ENCODE measurements around the gene KIF5B.
"Not testable (repeated sequence)": the region's sequence is repeated elsewhere in the genome, so short reads cannot be mapped to it uniquely, and the experiment has no call there.

KIF5B gene

DNA sequence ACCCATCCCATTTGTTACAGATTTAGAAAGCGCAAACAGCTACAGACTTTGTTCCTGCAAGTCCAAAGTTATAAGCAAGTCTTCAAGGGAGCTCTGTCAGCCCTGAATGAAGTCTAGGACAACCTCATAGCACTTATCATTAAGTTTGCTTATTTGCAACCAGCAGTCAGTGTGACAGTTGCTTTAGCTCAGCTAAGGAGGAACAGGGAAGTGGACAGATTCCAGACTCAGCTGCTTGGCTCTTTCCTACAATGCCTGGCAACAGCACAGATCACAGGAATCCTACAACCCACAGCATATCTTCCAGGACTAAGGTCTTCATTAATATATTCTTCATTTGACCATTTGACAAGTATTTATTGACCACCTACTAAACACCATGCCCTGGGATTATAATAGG lies 17.4 kb upstream of the KIF5B start:
- Mint-ChIP-seq H3K4me1 (peaks cover 9% of the 10 kb centered on the region), H3K36me3 (ENCODE audit: low read depth) (no peaks in the 10 kb centered on the region), H3K27me3 (ENCODE audit: low read depth, poor library complexity) (no peaks in the 10 kb centered on the region), H3K9me3 (no peaks in the 10 kb centered on the region), H3K27ac (no peak overlapping the region), H3K4me3 (no peak overlapping the region)
- no peak for DNase-seq
- TF ChIP-seq CTCF (IDR thresholded peaks at IDR 0.05) = no peak

GRCh38 chr10:32073128-32073527 lies 16.9 kb upstream of the KIF5B start:
- Mint-ChIP-seq H3K4me3 (no peak overlapping the region), H3K9me3 (no peaks in the 10 kb centered on the region), H3K4me1 (peaks cover 6% of the 10 kb centered on the region), H3K27ac (no peak overlapping the region), H3K36me3 (ENCODE audit: low read depth) (no peaks in the 10 kb centered on the region), H3K27me3 (ENCODE audit: low read depth, poor library complexity) (no peaks in the 10 kb centered on the region)
- no peak for DNase-seq
- no peak for TF ChIP-seq CTCF (IDR thresholded peaks at IDR 0.05)

- Mint-ChIP-seq H3K36me3 (ENCODE audit: low read depth) (no peaks in the 10 kb centered on the region), H3K4me1 (no peaks in the 10 kb centered on the region), H3K4me3 (no peak overlapping the region), H3K27me3 (ENCODE audit: low read depth, poor library complexity) (no peaks in the 10 kb centered on the region), H3K9me3 (no peaks in the 10 kb centered on the region), H3K27ac (no peak overlapping the region)
- no peak for DNase-seq
- no peak for TF ChIP-seq CTCF (IDR thresholded peaks at IDR 0.05)
Measured at GRCh38 chr10:32072025-32072800, 16.0 kb upstream of the KIF5B start.

- no peak overlapping the region for H3K4me3 Mint-ChIP-seq
- H3K36me3 Mint-ChIP-seq (ENCODE audit: low read depth) = no peaks in the 10 kb centered on the region
- H3K4me1 Mint-ChIP-seq = no peaks in the 10 kb centered on the region
- H3K9me3 Mint-ChIP-seq = no peaks in the 10 kb centered on the region
- no peak for TF ChIP-seq CTCF (IDR thresholded peaks at IDR 0.05)
- no peak for DNase-seq
- no peak overlapping the region for H3K27ac Mint-ChIP-seq
- no peaks in the 10 kb centered on the region for H3K27me3 Mint-ChIP-seq (ENCODE audit: low read depth, poor library complexity)
Measured at GRCh38 chr10:32070645-32071044, 14.4 kb upstream of the KIF5B start.

DNA sequence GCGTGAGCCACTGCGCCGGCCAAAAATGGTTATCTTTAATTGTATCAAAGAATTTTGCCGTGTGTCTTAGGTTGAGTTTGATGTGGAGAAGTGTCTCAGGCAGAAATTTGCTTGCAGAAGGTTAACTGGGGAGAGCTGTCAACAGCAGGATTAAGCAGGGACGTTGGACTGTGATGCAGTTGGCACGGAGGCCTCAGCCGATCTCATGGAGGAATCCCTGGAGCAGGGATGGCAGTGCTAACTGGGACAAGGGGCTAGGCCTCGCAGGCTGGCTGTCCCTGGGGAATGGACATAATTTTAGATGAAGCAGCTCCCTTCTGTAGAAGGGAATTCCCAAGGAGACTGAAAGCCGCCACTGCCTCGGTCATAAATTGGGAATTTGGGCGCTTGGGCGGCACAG lies 12.3 kb upstream of the KIF5B start:
- H3K4me3 Mint-ChIP-seq = no peak overlapping the region
- no peaks in the 10 kb centered on the region for H3K36me3 Mint-ChIP-seq (ENCODE audit: low read depth)
- H3K4me1 Mint-ChIP-seq = no peaks in the 10 kb centered on the region
- H3K9me3 Mint-ChIP-seq = peaks cover 8% of the 10 kb centered on the region
- no peak for TF ChIP-seq CTCF (IDR thresholded peaks at IDR 0.05)
- no peak for DNase-seq
- H3K27ac Mint-ChIP-seq = no peak overlapping the region
- H3K27me3 Mint-ChIP-seq (ENCODE audit: low read depth, poor library complexity) = no peaks in the 10 kb centered on the region

DNA sequence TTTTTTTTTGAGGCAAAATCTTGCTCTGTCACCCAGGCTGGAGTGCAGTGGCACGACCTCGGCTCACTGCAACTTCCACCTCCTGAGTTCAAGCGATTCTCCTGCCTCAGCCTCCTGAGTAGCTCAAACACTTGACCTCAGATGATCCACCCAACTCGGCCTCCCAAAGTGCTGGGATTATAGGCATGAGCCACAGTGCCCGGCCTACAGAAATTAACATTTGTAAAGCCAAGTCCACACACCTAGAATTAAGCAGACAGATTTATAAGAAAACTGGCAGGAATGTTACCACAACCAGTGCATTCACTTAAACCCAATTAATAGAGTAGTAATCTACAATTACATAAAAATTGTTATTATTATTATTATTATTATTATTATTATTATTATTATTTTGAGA lies 11.7 kb upstream of the KIF5B start:
- DNase-seq; H3K4me1 Mint-ChIP-seq; H3K36me3 Mint-ChIP-seq (ENCODE audit: low read depth); H3K27ac Mint-ChIP-seq; H3K4me3 Mint-ChIP-seq; H3K9me3 Mint-ChIP-seq; H3K27me3 Mint-ChIP-seq (ENCODE audit: low read depth, poor library complexity): not testable (repeated sequence)

All from nephron progenitor cell (in vitro differentiated cells).